HepG2 (cell line): ENCODE data around the gene XAGE2. TPM values are rescaled to one million over a fixed set of nuclear protein-coding genes. Genes with fewer than 3 reads are reported as not detected.

Experiments used
- ATAC-seq: fragments of 200-7000 bp; cut with Tn5 transposase; 3 replicates; pipeline ENCODE4 v1.9.1; 2020; ENCODE audit warnings: mild to moderate bottlenecking, moderate library complexity
- BruUV-seq: library from RNA; stranded (reverse); fragments of 400-500 nt; replicated peaks from 2 replicates; lab custom pipeline; 2021; lab: Mats Ljungman, UMichigan
- CTCF ChIA-PET: fragments of 300-600 bp; formaldehyde crosslinking; extraction: SDS; loops from one replicate; lab custom pipeline; 2021; ENCODE audit warnings: low total read pairs, inconsistent platforms, low intra/inter-chr PET ratio; lab: Yijun Ruan, JAX
- POLR2A ChIA-PET: fragments of 350-600 bp; sonication (Branson Sonifier 250); formaldehyde crosslinking; loops from one replicate; lab custom pipeline; 2020; ENCODE audit warnings: antibody characterized with exemption, inconsistent platforms; lab: Yijun Ruan, JAX
- DNase-seq: peaks from one replicate; pipeline ENCODE4 v3.0.0-alpha.2; 2015; ENCODE audit warnings: low spot score
- FAIRE-seq: peaks from 3 replicates; lab custom pipeline; 2011; peaks lifted over from hg19 to GRCh38; lab: Jason Lieb, UNC
- H2AFZ ChIP-seq: one replicate; pipeline ENCODE4 v1.6.1; 2011; ENCODE audit warnings: low read length, inconsistent platforms
- H3K27ac ChIP-seq: fragments of 300-600 bp; 3 replicates; pipeline ENCODE4 v1.8.0; 2011; ENCODE audit warnings: mixed run types, mild to moderate bottlenecking, mixed read lengths, low read length, inconsistent platforms; ENCODE audit not compliant: insufficient read depth; ENCODE audit errors: extremely low read length
- H3K27me3 ChIP-seq, 2 experiments: fragments of 200-600 bp in 1 of 2; 2 replicates in 1 of 2; 3 replicates in 1 of 2; pipeline versions ENCODE4 v1.6.0 to v1.8.0; 2011; ENCODE audit warnings: low read length in 2 of 2, mild to moderate bottlenecking in 2 of 2, moderate library complexity in 2 of 2, inconsistent platforms in 1 of 2; ENCODE audit not compliant: insufficient read depth in 2 of 2, control insufficient read depth in 1 of 2
- H3K36me3 ChIP-seq, 2 experiments: fragments of 200-600 bp in 1 of 2; replicated peaks in 1 of 2; 2 replicates in 1 of 2; 3 replicates in 1 of 2; pipeline versions ENCODE4 v1.5.1 to v1.8.0; 2011; ENCODE audit warnings: low read length in 2 of 2, inconsistent platforms in 1 of 2; ENCODE audit not compliant: insufficient read depth in 2 of 2, control insufficient read depth in 1 of 2
- H3K4me1 ChIP-seq: 2 replicates; pipeline ENCODE4 v1.5.1; 2012; ENCODE audit warnings: low read length, inconsistent platforms; ENCODE audit not compliant: insufficient read depth
- H3K4me2 ChIP-seq: 2 replicates; pipeline ENCODE4 v1.6.0; 2011; ENCODE audit warnings: low read depth, low read length, inconsistent platforms
- H3K4me3 ChIP-seq, 3 experiments: fragments of 200-600 bp in 1 of 3; sonication (generic), shearing (Covaris generic) in 1 of 3; replicated peaks in 1 of 3; 2 replicates each; pipeline ENCODE4 v1.5.1; 2011 to 2016; ENCODE audit warnings: low read length in 3 of 3, inconsistent platforms in 2 of 3, low read depth in 2 of 3, mild to moderate bottlenecking in 2 of 3, control low read depth in 1 of 3, mixed read lengths in 1 of 3; ENCODE audit not compliant: insufficient read depth in 1 of 3
- H3K79me2 ChIP-seq: one replicate; pipeline ENCODE4 v1.6.1; 2011; ENCODE audit warnings: low read length, inconsistent platforms; ENCODE audit not compliant: insufficient read depth
- H3K9ac ChIP-seq: 2 replicates; pipeline ENCODE4 v1.6.0; 2011; ENCODE audit warnings: mild to moderate bottlenecking, low read depth, low read length, inconsistent platforms; ENCODE audit not compliant: insufficient read depth
- H3K9me3 ChIP-seq: 2 replicates; pipeline ENCODE4 v1.5.1; 2012; ENCODE audit warnings: mild to moderate bottlenecking, low read length
- H4K20me1 ChIP-seq: 2 replicates; pipeline ENCODE4 v1.6.0; 2011; ENCODE audit warnings: inconsistent platforms, mild to moderate bottlenecking, low read length, moderate library complexity; ENCODE audit not compliant: insufficient read depth
- CBFB ChIP-seq: sonication (generic); formaldehyde crosslinking; IDR thresholded peaks from 2 replicates; pipeline ENCODE4 v1.4.0; 2020; ENCODE audit warnings: missing genetic modification reagents
- EEA1 ChIP-seq: sonication (generic); formaldehyde crosslinking; IDR thresholded peaks from 2 replicates; pipeline ENCODE4 v1.5.1; 2020; ENCODE audit warnings: mild to moderate bottlenecking, missing genetic modification reagents, borderline replicate concordance
- ELF3 ChIP-seq: IDR thresholded peaks from 2 replicates; pipeline ENCODE4 v1.6.1; 2016; ENCODE audit warnings: missing genetic modification reagents, missing compliant biosample characterization
- FOXC1 ChIP-seq: sonication (generic); formaldehyde crosslinking; IDR thresholded peaks from 2 replicates; pipeline ENCODE4 v1.8.0; 2022; ENCODE audit warnings: mild to moderate bottlenecking, missing genetic modification reagents, borderline replicate concordance
- GTF2F1 ChIP-seq: fragments of 150-350 bp; IDR thresholded peaks from 2 replicates; pipeline ENCODE4 v1.6.1; 2014; ENCODE audit warnings: low read length
- MBD4 ChIP-seq: IDR thresholded peaks from 2 replicates; pipeline ENCODE4 v1.6.1; 2012; ENCODE audit warnings: low read length, inconsistent platforms, borderline replicate concordance
- PRMT3 ChIP-seq: sonication (generic); formaldehyde crosslinking; IDR thresholded peaks from 2 replicates; pipeline ENCODE4 v1.8.1; 2022; ENCODE audit warnings: low read depth, mild to moderate bottlenecking, moderate library complexity, missing genetic modification reagents, borderline replicate concordance
- SOX13 ChIP-seq, 3 experiments: fragments of 450-650 bp in 1 of 3; sonication (generic) in 1 of 3; formaldehyde crosslinking in 1 of 3; IDR thresholded peaks in 2 of 3; conservative IDR thresholded peaks in 1 of 3; 2 replicates each; pipeline versions ENCODE4 v1.5.0 to v1.6.1; 2016 to 2020; ENCODE audit warnings: antibody characterized with exemption in 1 of 3, mild to moderate bottlenecking in 1 of 3, missing compliant biosample characterization in 1 of 3, missing genetic modification reagents in 1 of 3, moderate library complexity in 1 of 3
- ZFX ChIP-seq: sonication (generic); formaldehyde crosslinking; IDR thresholded peaks from 2 replicates; pipeline ENCODE4 v1.4.0; 2020; ENCODE audit warnings: mild to moderate bottlenecking, low read depth, missing genetic modification reagents, moderate library complexity
- ZNF180 ChIP-seq: sonication (generic); formaldehyde crosslinking; IDR thresholded peaks from 2 replicates; pipeline ENCODE4 v1.4.0; 2020; ENCODE audit warnings: low read depth, missing genetic modification reagents, borderline replicate concordance
- ZNF850 ChIP-seq: sonication (generic); formaldehyde crosslinking; conservative IDR thresholded peaks from 2 replicates; pipeline ENCODE4 v1.9.0; 2021; ENCODE audit warnings: mild to moderate bottlenecking, missing genetic modification reagents
- WGBS: methylation state at CpG from one replicate; pipeline ENCODE4 v1.1.6; 2017; ENCODE audit warnings: low lambda C conversion rate; 5-methylcytosine and 5-hydroxymethylcytosine counted together
- in situ Hi-C: cut with HindIII; loops from 2 replicates; pipeline ENCODE4 v1.10.0; 2017; ENCODE audit warnings: low pct_unique_long_range_greater_than_20kb; ENCODE audit not compliant: extremely low pct_ligation_motif_present
- intact Hi-C: fragments of 100-400 bp; cut with micrococcal nuclease; formaldehyde crosslinking; loops from one replicate; pipeline ENCODE4 v1.10.0; 2022; ENCODE audit not compliant: unreplicated experiment
- polyA plus RNA-seq, 8 experiments: library from polyadenylated mRNA; depleted of rRNA in 3 of 8; stranded (reverse) in 7 of 8; unstranded in 1 of 8; fragments of >200 nt; fragmentation: Illumina TruSeq in 4 of 8; extraction: Trizol in 4 of 8; gene quantifications; 2 replicates each; pipeline versions ENCODE4 v1.2.1 to v1.2.3, GENCODE V29; 2011 to 2016; ENCODE audit warnings: low read depth in 4 of 8, missing spikeins in 1 of 8, mixed read lengths in 1 of 8; ENCODE audit not compliant: insufficient read depth in 1 of 8
- total RNA-seq, 5 experiments: library from RNA; depleted of rRNA; stranded (reverse); fragments of >200 nt; fragmentation: Illumina TruSeq; extraction: Trizol; gene quantifications; 2 replicates each; pipeline ENCODE4 v1.2.3, GENCODE V29; 2016; ENCODE audit warnings: low read depth in 1 of 5
- TF ChIP-seq, protein P1 (sequence below): sonication (generic); formaldehyde crosslinking; IDR thresholded peaks from 2 replicates; pipeline ENCODE4 v1.4.0; 2020; ENCODE audit warnings: mild to moderate bottlenecking, missing genetic modification reagents

XAGE2 gene
- total and polyA plus RNA-seq, 2 of the 13 experiments (the other 11 are each of a cell fraction or from before 2014, with no cell fraction given), result not detected

DNA sequence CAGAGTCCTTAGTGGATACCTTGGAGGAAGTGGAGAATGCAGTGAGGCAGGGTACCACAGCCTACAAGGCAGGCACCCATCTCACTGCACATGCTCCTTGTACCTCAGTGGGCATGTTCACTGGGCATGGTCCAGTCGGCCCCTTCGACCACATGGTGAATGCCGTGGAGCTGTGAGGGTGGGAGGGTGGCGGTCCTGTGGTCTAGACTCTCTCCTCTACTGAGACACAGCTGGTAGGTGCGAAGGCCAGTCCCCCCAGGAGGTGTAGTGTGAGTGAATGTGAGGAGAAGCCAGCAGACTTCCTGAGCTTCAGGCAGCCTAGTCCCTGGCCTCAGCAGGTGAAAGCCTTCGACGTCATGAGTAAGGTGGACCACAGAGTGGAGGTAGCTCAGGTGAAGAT is 12.2 kb downstream of the XAGE2 start:
- Histone ChIP-seq H3K27me3 (no peaks in the 10 kb centered on the region), H3K4me2 (no peak overlapping the region), H3K4me3 (no peak overlapping the region), H3K4me1 (no peaks in the 10 kb centered on the region), H2AFZ (no peak overlapping the region), H3K9ac (no peak overlapping the region), H4K20me1 (no peaks in the 10 kb centered on the region), H3K27ac (no peak overlapping the region), H3K79me2 (no peaks in the 10 kb centered on the region), H3K9me3 (no peaks in the 10 kb centered on the region), H3K36me3 (no peaks in the 10 kb centered on the region)
- TF ChIP-seq FOXC1 (CRISPR knock-in tag) (no peak), PRMT3 (CRISPR knock-in tag) (no peak), SOX13 (IDR thresholded peaks at IDR 0.05) (no peak), SOX13 (CRISPR knock-in tag; conservative IDR thresholded peaks at IDR 0.05 in 1 of 2, IDR thresholded peaks at IDR 0.05 in 1 of 2) (no peak), ELF3 (CRISPR knock-in tag) (no peak), ZFX (CRISPR knock-in tag) (no peak), ZNF850 (no peak), EEA1 (CRISPR knock-in tag) (no peak), MBD4 (no peak), GTF2F1 (no peak), CBFB (CRISPR knock-in tag) (no peak), ZNF180 (CRISPR knock-in tag) (no peak)
- TF ChIP-seq, protein P1, sequence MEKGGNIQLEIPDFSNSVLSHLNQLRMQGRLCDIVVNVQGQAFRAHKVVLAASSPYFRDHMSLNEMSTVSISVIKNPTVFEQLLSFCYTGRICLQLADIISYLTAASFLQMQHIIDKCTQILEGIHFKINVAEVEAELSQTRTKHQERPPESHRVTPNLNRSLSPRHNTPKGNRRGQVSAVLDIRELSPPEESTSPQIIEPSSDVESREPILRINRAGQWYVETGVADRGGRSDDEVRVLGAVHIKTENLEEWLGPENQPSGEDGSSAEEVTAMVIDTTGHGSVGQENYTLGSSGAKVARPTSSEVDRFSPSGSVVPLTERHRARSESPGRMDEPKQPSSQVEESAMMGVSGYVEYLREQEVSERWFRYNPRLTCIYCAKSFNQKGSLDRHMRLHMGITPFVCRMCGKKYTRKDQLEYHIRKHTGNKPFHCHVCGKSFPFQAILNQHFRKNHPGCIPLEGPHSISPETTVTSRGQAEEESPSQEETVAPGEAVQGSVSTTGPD (CRISPR knock-in tag), result no peak
- no CpG with 5 or more reads among the region's 7 CpGs for WGBS
- BruUV-seq, result no TSS peak
- no peak for DNase-seq
- POLR2A ChIA-PET, result no interaction called here
- intact Hi-C loops, result no loop called here
- FAIRE-seq, result no peak
- no peak for ATAC-seq
- in situ Hi-C loops, result no loop called here
- CTCF ChIA-PET, result no interaction called here
